Retinal pigment epithelial cell (primary cell): ENCODE measurements around the gene CALML6.
"Not testable (repeated sequence)": the region's sequence is repeated elsewhere in the genome, so short reads cannot be mapped to it uniquely, and the experiment has no call there.

Source experiments
- DNase-seq: peaks from one replicate; pipeline ENCODE4 v3.0.0-alpha.2; 2010; ENCODE audit warnings: low read depth
- H3K4me3 ChIP-seq: 2 replicates; pipeline ENCODE4 v1.5.1; 2011; ENCODE audit warnings: mild to moderate bottlenecking, low read length, control low read depth, moderate library complexity
- CTCF ChIP-seq: conservative IDR thresholded peaks from 2 replicates; pipeline ENCODE4 v1.5.1; 2011; ENCODE audit warnings: low read depth, low read length, control low read depth, inconsistent platforms

CALML6 gene

GRCh38 chr1:1883092-1883873 is 31.8 kb upstream of the CALML6 start:
- no peak overlapping the region for H3K4me3 ChIP-seq
- no peak for TF ChIP-seq CTCF
- DNase-seq: no peak

- H3K4me3 ChIP-seq, DNase-seq: not testable (repeated sequence)
Observed at GRCh38 chr1:1883890-1884289, 31.2 kb upstream of the CALML6 start.

- no peak for DNase-seq
- TF ChIP-seq CTCF: no peak
- H3K4me3 ChIP-seq: peak overlapping the region; percentile 83
Observed at GRCh38 chr1:1889090-1889750, 25.8 kb upstream of the CALML6 start.

GRCh38 chr1:1889847-1890505 is 25.1 kb upstream of the CALML6 start:
- no peak for DNase-seq
- no peak for TF ChIP-seq CTCF
- peak overlapping the region; percentile 83 for H3K4me3 ChIP-seq

- no peak for TF ChIP-seq CTCF
- peak within 1 kb of the TSS; percentile 83 for H3K4me3 ChIP-seq
- peak; percentile 59 for DNase-seq
Observed at GRCh38 chr1:1890506-1891348, 24.3 kb upstream of the CALML6 start, which contains the start of gene GNB1. Gene GNB1 (minus strand): TSS chr1:1891087. CDS start chr1:1825453, 65,634 bp downstream.

GRCh38 chr1:1891349-1892078 is 23.5 kb upstream of the CALML6 start:
- H3K4me3 ChIP-seq: peak overlapping the region; percentile 51
- no peak for DNase-seq
- no peak for TF ChIP-seq CTCF
